ENCODE measurements around the gene APBB2.

DNA sequence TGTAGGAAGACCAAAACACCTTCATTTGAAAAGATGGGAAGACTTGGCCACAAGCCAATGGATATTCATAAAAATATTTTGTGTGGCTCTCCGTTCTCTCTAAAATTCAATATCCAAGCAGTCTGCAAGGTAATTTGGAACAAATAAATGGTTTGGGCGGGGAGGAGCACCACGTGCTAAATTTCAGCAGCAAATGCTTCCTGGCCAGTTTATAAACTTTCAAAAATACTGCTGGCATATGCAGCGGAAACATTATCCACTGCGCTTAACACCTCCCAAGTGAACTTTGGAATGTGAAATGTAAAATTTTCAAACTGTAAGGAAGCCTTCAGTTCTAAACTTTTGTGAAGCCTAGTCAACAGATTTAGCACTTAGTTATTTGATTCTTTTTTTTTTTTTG is 273.6 kb downstream of the APBB2 start:
- TF ChIP-seq ASH2L (IDR thresholded peaks at IDR 0.05; ENCODE audit: low read length) = no peak
- TF ChIP-seq, protein P1, sequence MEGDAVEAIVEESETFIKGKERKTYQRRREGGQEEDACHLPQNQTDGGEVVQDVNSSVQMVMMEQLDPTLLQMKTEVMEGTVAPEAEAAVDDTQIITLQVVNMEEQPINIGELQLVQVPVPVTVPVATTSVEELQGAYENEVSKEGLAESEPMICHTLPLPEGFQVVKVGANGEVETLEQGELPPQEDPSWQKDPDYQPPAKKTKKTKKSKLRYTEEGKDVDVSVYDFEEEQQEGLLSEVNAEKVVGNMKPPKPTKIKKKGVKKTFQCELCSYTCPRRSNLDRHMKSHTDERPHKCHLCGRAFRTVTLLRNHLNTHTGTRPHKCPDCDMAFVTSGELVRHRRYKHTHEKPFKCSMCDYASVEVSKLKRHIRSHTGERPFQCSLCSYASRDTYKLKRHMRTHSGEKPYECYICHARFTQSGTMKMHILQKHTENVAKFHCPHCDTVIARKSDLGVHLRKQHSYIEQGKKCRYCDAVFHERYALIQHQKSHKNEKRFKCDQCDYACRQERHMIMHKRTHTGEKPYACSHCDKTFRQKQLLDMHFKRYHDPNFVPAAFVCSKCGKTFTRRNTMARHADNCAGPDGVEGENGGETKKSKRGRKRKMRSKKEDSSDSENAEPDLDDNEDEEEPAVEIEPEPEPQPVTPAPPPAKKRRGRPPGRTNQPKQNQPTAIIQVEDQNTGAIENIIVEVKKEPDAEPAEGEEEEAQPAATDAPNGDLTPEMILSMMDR (IDR thresholded peaks at IDR 0.05; ENCODE audit: control extremely low read depth in 1 of 3, insufficient read depth in 1 of 3, low read depth in 1 of 3, low read length in 3 of 3) = no peak
- TF ChIP-seq MAX (IDR thresholded peaks at IDR 0.05) = no peak
- TF ChIP-seq YY1 (IDR thresholded peaks at IDR 0.05; ENCODE audit: low read depth, low read length) = no peak
- TF ChIP-seq CREB1 (IDR thresholded peaks at IDR 0.05) = no peak

Measured in H1 (cell line).